ENCODE data around the gene CTPS1.

CTPS1 gene

GRCh38 chr1:41025979-41026819, 46.7 kb downstream of the CTPS1 start:
- no peak for DNase-seq

DNA sequence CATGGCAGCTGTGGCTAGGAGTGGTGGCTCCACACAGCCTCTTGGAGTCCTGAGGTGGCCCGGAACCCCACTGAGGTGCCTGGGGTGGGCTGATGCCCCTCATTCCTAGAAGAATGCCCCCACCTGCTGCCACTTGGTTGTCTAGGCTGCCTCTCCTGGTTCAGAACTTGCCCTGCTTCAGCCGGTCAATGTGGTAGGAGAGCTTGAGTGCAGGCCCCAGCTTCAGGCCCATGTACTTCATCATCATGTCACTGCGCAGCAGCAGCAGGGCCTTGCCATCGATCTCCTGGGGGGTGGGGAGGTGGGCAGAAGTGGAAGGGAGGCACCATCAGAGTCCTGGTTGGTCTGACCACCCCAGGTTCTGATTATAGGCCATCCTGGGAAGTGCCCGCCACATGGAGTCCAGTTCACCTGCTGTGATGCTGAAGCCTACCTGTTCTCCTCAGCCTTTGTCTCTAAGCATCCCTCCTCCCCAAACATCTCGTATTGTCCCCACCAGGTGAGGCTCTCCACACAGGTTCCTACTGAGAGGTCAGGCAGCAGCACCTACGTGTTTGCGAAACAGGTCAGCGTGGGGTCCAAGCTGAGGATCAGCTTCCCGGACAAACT, 48.6 kb downstream of the CTPS1 start:
- DNase-seq = no peak

DNA sequence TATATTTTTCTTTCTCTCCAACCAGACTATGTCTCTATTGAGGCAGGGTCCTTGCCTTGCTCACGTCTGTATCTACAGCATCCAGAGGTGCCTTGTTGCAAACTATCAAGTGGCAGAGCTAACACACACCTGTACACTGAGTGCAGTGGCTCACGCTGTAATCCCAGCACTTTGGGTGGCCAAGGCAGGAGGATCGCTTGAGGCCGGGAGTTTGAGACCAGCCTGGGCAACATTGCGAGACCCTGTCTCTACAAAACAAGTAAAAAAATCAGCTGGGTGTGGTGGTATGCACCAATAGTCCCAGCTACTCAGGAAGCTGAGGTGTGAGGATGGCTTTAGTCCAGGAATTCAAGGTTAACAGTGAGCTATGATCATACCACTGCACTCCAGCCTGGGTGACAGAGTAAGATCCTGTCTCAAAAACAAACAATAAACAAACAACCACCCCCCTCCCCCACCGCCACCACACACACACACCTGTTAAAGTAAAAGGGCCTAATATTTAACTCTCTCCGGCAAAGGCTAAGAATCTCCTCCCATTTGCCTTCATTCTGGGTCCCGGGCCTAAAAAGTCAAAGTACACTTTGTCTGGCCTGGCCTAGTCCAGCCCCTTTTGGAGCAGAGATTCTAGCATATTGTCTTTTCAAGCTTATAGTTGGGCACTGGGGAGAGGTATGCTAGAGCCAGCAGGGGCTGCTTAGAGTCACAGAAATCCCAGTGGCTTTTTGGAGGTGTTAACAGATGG, 51.5 kb downstream of the CTPS1 start:
- no peak for DNase-seq

GRCh38 chr1:41032147-41032546, 52.7 kb downstream of the CTPS1 start:
- no peak for DNase-seq

DNA sequence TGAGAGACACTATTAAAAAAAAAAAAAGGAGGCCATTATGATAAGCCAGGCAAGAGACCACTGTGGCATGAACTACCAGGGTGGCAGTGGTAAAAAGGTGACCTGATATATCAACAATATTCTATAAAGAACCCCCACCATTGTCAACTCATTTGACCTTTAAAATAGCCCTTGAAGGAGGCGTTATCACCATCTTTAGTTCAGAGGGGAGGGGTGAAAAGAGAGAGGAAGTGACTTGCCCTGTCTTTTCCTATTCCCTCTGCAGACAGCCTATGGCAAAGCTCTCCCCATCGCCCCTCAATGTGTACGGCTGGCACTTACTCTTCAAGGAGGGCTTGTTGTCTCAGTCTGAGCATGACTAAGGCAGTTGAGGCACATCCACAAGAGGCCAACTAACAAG, 53.8 kb downstream of the CTPS1 start:
- DNase-seq = no peak

DNA sequence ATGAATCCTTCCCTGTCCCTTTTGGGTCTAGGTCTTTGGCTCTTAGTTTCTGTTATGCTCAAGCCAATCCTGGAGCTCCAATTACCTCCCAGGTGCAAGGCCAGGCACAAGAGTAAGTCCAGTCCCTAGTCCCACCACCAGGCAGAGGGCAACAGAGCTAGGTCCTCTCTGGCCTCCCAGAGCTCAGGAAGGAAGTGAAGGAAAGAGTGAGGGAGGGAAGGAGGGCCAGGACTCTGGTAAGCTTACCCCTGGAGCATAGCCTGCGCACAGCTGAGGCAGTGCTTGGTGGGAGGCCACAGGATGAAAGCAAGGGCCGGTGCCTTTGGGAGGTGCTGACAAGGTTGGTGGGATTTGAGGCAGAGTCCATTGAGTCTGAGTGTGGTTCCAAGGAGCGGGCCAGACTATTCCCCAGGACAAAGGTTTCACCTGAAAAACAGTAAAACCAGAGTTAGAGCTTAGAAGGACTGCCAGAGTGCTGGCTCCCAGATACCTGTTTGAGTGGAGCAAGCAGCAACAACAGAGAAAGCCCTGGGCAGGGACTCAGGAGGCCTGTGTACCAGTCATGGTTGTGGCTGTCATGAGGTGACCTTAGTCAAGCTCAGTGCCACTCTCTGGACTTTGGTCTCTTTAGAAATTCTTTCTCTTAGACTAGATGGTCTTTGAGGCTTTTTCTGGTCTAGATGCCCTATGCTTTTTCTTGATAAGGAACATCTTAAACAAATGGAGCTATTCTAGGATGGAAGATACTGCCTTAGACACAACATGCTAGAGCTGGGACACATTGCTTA, 57.8 kb downstream of the CTPS1 start:
- DNase-seq = no peak

- DNase-seq = no peak
Measured at GRCh38 chr1:41038110-41038509, 58.6 kb downstream of the CTPS1 start.

DNA sequence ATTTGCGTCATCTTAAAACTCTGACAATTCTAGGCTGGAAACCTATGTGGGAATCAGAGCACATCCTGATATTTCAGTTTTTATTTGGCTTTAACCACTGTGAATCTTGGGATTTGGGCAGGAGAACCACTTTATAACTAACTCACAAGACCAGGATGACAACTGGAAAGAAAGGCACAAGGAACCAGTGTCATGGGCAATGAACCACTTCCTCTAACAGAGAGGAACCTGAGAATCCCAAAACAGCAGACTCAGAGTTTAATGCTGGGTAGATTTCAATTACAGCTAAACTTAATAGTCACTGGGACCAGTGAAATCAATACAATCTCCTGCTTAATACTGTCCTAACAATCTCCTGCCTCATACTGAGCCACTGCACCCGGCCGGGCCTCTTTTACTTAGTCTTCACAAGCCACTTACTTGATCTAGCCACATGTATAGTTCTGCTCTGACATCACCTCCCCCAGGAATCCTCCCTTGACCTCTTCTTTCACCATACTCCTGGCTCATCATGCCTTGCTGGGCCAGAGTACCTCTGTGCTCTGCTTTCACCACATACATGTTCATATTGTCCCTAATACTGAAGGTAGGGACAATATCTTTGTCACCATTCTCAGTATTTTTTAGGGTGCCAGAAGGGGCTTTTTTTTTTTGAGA, 62.2 kb downstream of the CTPS1 start:
- no peak for DNase-seq

GRCh38 chr1:41044187-41044586, 64.7 kb downstream of the CTPS1 start:
- DNase-seq = no peak

DNA sequence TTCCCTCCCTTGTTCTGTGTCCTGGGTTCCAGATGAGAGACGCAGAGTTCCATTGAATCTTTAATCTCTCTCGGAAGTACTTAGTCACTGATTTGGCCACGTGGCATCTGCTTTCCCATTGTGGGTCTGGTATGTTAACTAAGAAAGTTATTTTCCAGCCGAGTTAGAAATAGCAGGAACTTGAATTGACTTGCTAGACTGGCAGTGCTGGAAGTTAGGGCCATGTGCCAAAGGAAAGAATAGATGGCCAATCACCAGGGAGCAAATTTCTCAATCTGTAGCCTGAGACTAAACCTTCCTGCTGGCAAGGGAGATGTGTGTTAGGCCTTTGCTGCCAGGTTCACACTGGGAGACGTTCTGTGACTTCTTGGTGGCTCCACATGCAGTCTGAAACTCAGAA, 66.2 kb downstream of the CTPS1 start:
- no peak for DNase-seq

GRCh38 chr1:41046347-41046775, 66.9 kb downstream of the CTPS1 start:
- DNase-seq = no peak

- DNase-seq = no peak
Measured at GRCh38 chr1:41048540-41048939, 69.0 kb downstream of the CTPS1 start.

DNA sequence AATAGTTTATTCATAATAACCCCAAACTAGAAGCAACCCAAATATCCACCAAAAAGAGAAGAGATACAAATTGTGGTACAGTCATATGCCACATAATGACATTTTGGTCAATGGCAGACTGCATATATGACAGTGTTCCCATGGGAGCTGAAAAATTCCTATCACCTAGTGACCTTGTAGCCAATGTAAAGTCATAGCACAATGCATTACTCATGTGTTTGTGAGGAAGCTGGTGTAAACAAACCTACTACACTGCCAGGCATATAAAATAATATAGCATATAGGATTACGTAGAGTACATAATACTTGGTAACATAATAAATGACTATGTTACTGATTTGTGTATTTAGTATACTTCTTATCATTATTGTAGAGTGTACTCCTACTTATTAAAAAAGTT, 71.5 kb downstream of the CTPS1 start:
- DNase-seq = no peak

DNA sequence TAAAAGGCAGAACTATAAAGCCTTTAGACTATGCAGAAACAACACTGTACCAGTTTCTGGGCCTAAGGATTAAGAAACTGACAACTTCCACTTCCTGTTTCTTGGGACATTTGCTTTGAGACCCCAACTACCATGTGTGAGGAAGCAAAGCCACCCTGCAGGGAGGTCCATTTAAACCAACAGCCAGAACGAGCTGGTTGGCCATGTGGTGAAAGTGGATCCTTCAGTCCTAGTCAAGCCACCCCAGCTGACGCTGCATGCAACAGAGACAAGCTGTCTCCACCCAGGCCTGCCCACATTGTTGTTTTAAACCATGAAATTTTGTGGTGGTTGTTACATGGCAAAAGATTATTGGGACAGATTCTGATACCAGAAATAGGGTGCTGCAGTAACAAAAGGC, 73.8 kb downstream of the CTPS1 start:
- no peak for DNase-seq

DNA sequence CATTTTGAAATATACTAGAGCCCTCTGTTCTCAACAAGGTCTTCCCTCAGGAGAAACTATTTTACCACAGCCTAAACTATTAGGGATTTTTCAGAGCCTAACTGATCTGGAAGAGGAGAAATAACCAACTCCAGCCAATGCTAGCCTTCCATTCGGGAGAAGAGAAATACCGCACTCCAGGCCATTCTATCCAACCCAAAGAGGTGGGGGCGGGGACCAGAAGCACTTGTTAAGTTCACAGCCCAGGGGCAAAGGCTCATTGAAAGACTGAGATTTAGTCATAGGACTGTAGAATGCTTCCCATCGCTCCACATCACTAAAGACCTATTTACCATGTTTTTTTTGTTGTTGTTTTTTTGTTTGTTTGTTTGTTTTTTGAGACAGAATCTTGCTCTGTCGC, 77.4 kb downstream of the CTPS1 start:
- DNase-seq = no peak
